Measurements from ENCODE around the gene FAM81B. TPM values are rescaled to one million over a fixed set of nuclear protein-coding genes. Genes with fewer than 3 reads are reported as not detected.

Gene FAM81B
- total and polyA plus RNA-seq, 2 of the 4 experiments (the other 2 are of a cell fraction), result not detected

- dilution Hi-C loops (cut with HindIII; ENCODE audit: low sequenced_read_pairs, unreplicated experiment), result no loop called here
- no peak for ATAC-seq (ENCODE audit: low read depth)
Measured at GRCh38 chr5:95382801-95383200, 8.4 kb upstream of the FAM81B start.

More at GRCh38 chr5:95382801-95383200, 8.4 kb upstream of the FAM81B start:
- Histone ChIP-seq H3K9ac (ENCODE audit: low read depth, low read length) (no peak overlapping the region), H3K23ac (ENCODE audit: low read depth, low read length) (no peak overlapping the region), H3K9me1 (ENCODE audit: insufficient read depth, low read length) (no peaks in the 10 kb centered on the region), H2BK120ac (ENCODE audit: low read depth, low read length) (no peak overlapping the region), H3K4me2 (ENCODE audit: low read depth, low read length) (no peak overlapping the region), H2AK5ac (ENCODE audit: low read depth, low read length) (no peak overlapping the region), H3K4me1 (ENCODE audit: control insufficient read depth, insufficient read depth, low read length) (no peaks in the 10 kb centered on the region), H2AFZ (replicated peaks; ENCODE audit: low read length, poor library complexity) (no peak overlapping the region), H3K14ac (replicated peaks; ENCODE audit: low read depth, low read length) (no peak overlapping the region), H4K91ac (ENCODE audit: insufficient read depth, low read depth, low read length) (no peak overlapping the region), H3K27me3 (ENCODE audit: control insufficient read depth, insufficient read depth, low read length) (no peaks in the 10 kb centered on the region; the same call in 1 of the 2 replicates), H3K27ac (ENCODE audit: insufficient read depth, low read length) (no peak overlapping the region), H2AK9ac (replicated peaks; ENCODE audit: low read depth, low read length, poor library complexity) (no peak overlapping the region), H3K9me3 (ENCODE audit: control insufficient read depth, insufficient read depth, low read length) (no peaks in the 10 kb centered on the region), H4K8ac (ENCODE audit: low read depth in 2 of 2, low read length in 2 of 2) (no peak overlapping the region), H3K36me3 (ENCODE audit: control insufficient read depth, insufficient read depth, low read length) (no peaks in the 10 kb centered on the region), H3K4ac (ENCODE audit: low read depth, low read length) (no peak overlapping the region), H3K79me1 (ENCODE audit: low read depth in 1 of 2, low read length in 2 of 2) (no peaks in the 10 kb centered on the region), H3K56ac (ENCODE audit: extremely low read depth, insufficient read depth, low read length) (no peak overlapping the region), H2BK15ac (ENCODE audit: low read depth, low read length) (no peak overlapping the region), H3K18ac (ENCODE audit: low read depth, low read length) (no peak overlapping the region), H4K20me1 (ENCODE audit: insufficient read depth, low read length) (no peaks in the 10 kb centered on the region; the same call in 1 of the 2 replicates), H3K4me3 (ENCODE audit: insufficient read depth, low read depth, low read length) (no peak overlapping the region), H2BK5ac (ENCODE audit: low read depth, low read length, poor library complexity, severe bottlenecking) (no peak overlapping the region), H2BK20ac (ENCODE audit: low read depth, low read length) (no peak overlapping the region), H4K5ac (ENCODE audit: low read depth, low read length) (no peak overlapping the region)
- DNase-seq, result no peak
- WGBS, 2 experiments (ENCODE audit: extremely low coverage in 2 of 2, insufficient read length in 1 of 2), result 25% methylated on average over 4 of the region's 4 CpGs; no CpG with 5 or more reads in 1 of the 2 experiments
- intact Hi-C loops (cut with micrococcal nuclease), result no loop called here
- no peak for TF ChIP-seq MAFK (IDR thresholded peaks at IDR 0.05; ENCODE audit: low read depth, low read length)
- no peak for TF ChIP-seq ELK1 (IDR thresholded peaks at IDR 0.05; ENCODE audit: borderline replicate concordance, low read depth, low read length)
- no peak for TF ChIP-seq RAD21 (IDR thresholded peaks at IDR 0.05; ENCODE audit: low read length)
- TF ChIP-seq SMC3 (IDR thresholded peaks at IDR 0.05; ENCODE audit: low read depth, low read length), result no peak
- TF ChIP-seq NFE2L2 (IDR thresholded peaks at IDR 0.05; ENCODE audit: low read depth, low read length), result no peak
- no peak for TF ChIP-seq FOS (IDR thresholded peaks at IDR 0.05; ENCODE audit: low read depth, low read length)
- POLR2A ChIA-PET (ENCODE audit: unreplicated experiment), result no interaction called here
- CTCF ChIA-PET, result no interaction called here
- BruUV-seq (replicated peaks), result no TSS peak
- in situ Hi-C loops (cut with MboI; ENCODE audit: low sequenced_read_pairs), result no loop called here

All from IMR-90 (cell line).